ENCODE results near the gene RPS21.

Gene RPS21

DNA sequence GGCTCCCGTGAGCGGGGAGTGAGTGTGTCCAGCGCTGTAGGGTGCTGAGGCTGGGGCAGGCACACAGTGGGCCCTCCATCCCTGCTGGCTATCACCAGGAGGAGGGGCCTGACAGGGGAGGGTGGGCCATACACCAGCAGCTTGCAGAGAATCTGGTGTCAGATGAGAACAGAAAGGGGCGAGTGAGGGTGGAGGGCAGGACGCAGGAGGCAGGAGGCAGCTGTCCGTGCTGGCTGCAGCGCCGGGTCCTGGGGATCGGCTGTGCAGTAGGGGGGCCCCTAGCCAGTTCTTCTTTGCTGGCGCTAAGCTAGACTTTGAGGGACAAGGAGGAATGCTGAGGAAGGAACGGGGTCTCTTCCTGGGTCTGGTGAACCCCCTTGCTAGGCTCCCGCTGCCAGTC lies 21.7 kb downstream of the RPS21 start:
- Histone ChIP-seq H3K9me3 (replicated peaks in 1 of 11) (no peaks in the 10 kb centered on the region), H3K27ac (no peak overlapping the region), H4K20me1 (peaks cover 0 to 31% (median 17%) of the 10 kb centered on the region in 11 experiments; a peak in 17 of 22 replicates), H3K4me2 (peak overlapping the region in 8 of 11 experiments; percentile 74 to 86 (median 80); a peak in 13 of 22 replicates), H3K4me3 (no peak overlapping the region), H3K27me3 (no peaks in the 10 kb centered on the region; a peak in 1 of 22 replicates), H3K36me3 (peaks cover 0 to 15% (median 0%) of the 10 kb centered on the region in 11 experiments; a peak in 2 of 22 replicates), H3K4me1 (peaks cover 44 to 88% (median 81%) of the 10 kb centered on the region in 10 experiments), H3K9ac (no peak overlapping the region; a peak in 1 of 22 replicates)
- TF ChIP-seq Cebpa-rat (IDR thresholded peaks at IDR 0.05), result no peak

- H3K4me3 ChIP-seq, result no peak overlapping the region
- peak overlapping the region; percentile 59 to 84 (median 76); a peak in 21 of 22 replicates for H3K4me2 ChIP-seq
- no peaks in the 10 kb centered on the region for H3K9me3 ChIP-seq (replicated peaks in 1 of 11)
- peaks cover 0 to 9% (median 0%) of the 10 kb centered on the region in 11 experiments; a peak in 1 of 22 replicates for H3K36me3 ChIP-seq
- no peak overlapping the region for H3K27ac ChIP-seq
- H3K4me1 ChIP-seq, result peaks cover 44 to 81% (median 75%) of the 10 kb centered on the region in 10 experiments
- no peaks in the 10 kb centered on the region; a peak in 1 of 22 replicates for H3K27me3 ChIP-seq
- peaks cover 0 to 30% (median 17%) of the 10 kb centered on the region in 11 experiments; a peak in 17 of 22 replicates for H4K20me1 ChIP-seq
- no peak for TF ChIP-seq Cebpa-rat (IDR thresholded peaks at IDR 0.05)
- peak overlapping the region in 5 of 11 experiments; percentile 11 to 36 (median 12); a peak in 3 of 22 replicates for H3K9ac ChIP-seq
Observed at GRCh38 chr20:62409086-62409853, 22.4 kb downstream of the RPS21 start.

- Histone ChIP-seq H3K4me3 (no peak overlapping the region), H3K27ac (no peak overlapping the region), H3K4me1 (peaks cover 39 to 73% (median 66%) of the 10 kb centered on the region in 10 experiments), H3K4me2 (peak overlapping the region; percentile 59 to 84 (median 76)), H4K20me1 (peaks cover 0 to 29% (median 13%) of the 10 kb centered on the region in 11 experiments; a peak in 17 of 22 replicates), H3K27me3 (no peaks in the 10 kb centered on the region; a peak in 1 of 22 replicates), H3K9ac (peak overlapping the region in 6 of 11 experiments; percentile 11 to 54 (median 24); a peak in 4 of 22 replicates), H3K36me3 (0 out of 22 replicates have a peak, but pooled peaks cover 0 to under 1% (median 0%) of the 10 kb centered on the region in 11 experiments), H3K9me3 (replicated peaks in 1 of 11) (no peaks in the 10 kb centered on the region)
- no peak for TF ChIP-seq Cebpa-rat (IDR thresholded peaks at IDR 0.05)
Observed at GRCh38 chr20:62409931-62410745, 23.2 kb downstream of the RPS21 start.

DNA sequence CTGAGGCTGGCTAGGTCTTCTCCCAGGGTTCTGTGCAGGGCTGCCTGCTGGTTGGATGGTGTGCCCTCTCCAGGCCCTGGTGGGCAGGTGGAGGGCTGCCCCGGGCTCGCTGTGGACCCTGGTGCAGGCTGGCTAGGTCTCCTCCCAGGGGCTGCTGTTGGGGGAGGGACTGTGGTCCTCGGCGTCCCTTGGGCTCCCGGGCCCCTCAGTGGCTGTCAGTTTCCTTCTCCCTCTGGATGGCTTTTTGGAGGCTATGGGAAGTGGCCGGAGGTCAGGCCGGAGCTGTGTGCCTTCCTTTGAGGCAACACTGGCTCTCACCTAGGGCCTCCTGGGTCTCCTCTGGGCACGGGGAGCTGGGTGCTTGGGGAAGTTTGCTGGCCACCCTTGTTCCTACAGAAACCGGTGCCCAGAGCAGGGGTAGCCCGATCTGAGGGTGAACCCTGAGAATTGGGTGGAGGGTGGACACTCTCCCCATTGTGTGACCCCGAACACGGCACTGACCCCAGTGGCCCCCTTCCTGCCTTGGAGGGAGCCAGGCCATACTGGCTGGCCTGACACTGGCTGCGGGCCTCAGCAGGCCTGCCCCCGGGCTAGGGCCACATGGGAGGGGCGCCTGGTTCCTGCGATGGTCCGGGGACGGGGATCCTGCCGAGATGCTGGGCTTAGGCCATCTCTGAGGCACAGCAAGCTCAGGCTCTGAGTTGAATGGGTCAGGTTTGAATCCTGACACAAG lies 24.0 kb downstream of the RPS21 start:
- Histone ChIP-seq H3K27ac (no peak overlapping the region; a peak in 1 of 22 replicates), H3K4me1 (peaks cover 31 to 68% (median 58%) of the 10 kb centered on the region in 10 experiments), H3K27me3 (no peaks in the 10 kb centered on the region; a peak in 1 of 22 replicates), H3K9me3 (replicated peaks in 1 of 11) (no peaks in the 10 kb centered on the region), H3K9ac (peak overlapping the region in 3 of 11 experiments; percentile 12 to 36 (median 27); a peak in 2 of 22 replicates), H3K4me2 (peak overlapping the region; percentile 59 to 84 (median 76)), H4K20me1 (peaks cover 0 to 25% (median 7%) of the 10 kb centered on the region in 11 experiments; a peak in 14 of 22 replicates), H3K4me3 (no peak overlapping the region), H3K36me3 (no peaks in the 10 kb centered on the region)
- no peak for TF ChIP-seq Cebpa-rat (IDR thresholded peaks at IDR 0.05)

DNA sequence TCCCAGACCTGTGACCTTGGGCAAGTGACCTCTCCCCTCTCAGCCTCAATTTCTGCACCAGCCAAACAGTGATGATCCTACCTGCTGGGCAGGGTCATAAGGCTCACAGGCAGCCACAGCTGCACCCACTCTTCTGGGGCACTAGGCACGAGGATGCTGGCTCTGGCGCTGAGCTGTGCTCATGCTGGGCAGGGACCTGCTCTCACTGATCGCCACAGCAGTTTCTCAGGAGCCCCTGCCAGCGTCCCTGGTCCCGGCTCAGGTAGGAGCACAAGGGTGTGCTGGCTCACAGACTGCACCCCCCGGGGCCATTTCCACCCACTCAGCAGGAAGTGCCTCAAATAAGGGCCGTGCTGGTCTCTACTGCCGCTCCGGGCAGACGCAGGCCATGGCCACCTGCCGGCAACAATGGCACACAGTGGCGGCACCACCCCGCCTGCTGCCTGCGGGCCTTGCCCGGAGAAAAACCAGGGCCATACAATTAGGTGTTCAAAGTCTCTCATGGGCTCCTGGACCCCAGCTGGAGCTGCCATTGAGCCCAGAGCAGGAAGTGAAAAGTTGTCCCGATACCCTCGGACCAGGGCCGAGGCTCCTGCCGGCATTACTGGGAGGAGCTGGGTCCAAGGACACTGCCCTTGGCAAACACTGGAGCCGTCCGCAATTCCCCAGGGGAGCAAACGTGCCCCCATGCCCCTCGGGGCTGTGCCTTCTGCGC lies 24.7 kb downstream of the RPS21 start:
- peaks cover 0 to 23% (median 0%) of the 10 kb centered on the region in 11 experiments; a peak in 8 of 22 replicates for H4K20me1 ChIP-seq

GRCh38 chr20:62412194-62413024 lies 25.5 kb downstream of the RPS21 start:
- H3K9ac ChIP-seq, result no peak overlapping the region
- no peak overlapping the region for H3K27ac ChIP-seq
- no peak for TF ChIP-seq Cebpa-rat (IDR thresholded peaks at IDR 0.05)
- H4K20me1 ChIP-seq, result peaks cover 0 to 29% (median 0%) of the 10 kb centered on the region in 11 experiments; a peak in 6 of 22 replicates
- no peaks in the 10 kb centered on the region for H3K36me3 ChIP-seq
- no peaks in the 10 kb centered on the region for H3K9me3 ChIP-seq (replicated peaks in 1 of 11)
- H3K4me3 ChIP-seq, result no peak overlapping the region
- H3K27me3 ChIP-seq, result no peaks in the 10 kb centered on the region; a peak in 1 of 22 replicates
- H3K4me2 ChIP-seq, result peak overlapping the region in 5 of 11 experiments; percentile 3 to 84 (median 28); a peak in 6 of 22 replicates
- H3K4me1 ChIP-seq, result peaks cover 24 to 61% (median 50%) of the 10 kb centered on the region in 10 experiments

More for the DNA sequence above, 24.7 kb downstream of the RPS21 start:
- no peaks in the 10 kb centered on the region for H3K36me3 ChIP-seq
- H3K9ac ChIP-seq, result no peak overlapping the region
- no peaks in the 10 kb centered on the region for H3K9me3 ChIP-seq (replicated peaks in 1 of 11)
- no peaks in the 10 kb centered on the region; a peak in 1 of 22 replicates for H3K27me3 ChIP-seq
- TF ChIP-seq Cebpa-rat (IDR thresholded peaks at IDR 0.05), result no peak
- H3K4me3 ChIP-seq, result no peak overlapping the region
- H3K27ac ChIP-seq, result no peak overlapping the region; a peak in 1 of 22 replicates
- peak overlapping the region in 5 of 11 experiments; percentile 3 to 84 (median 78); a peak in 6 of 22 replicates for H3K4me2 ChIP-seq
- H3K4me1 ChIP-seq, result peaks cover 25 to 62% (median 52%) of the 10 kb centered on the region in 10 experiments

GRCh38 chr20:62413025-62413570 lies 26.2 kb downstream of the RPS21 start:
- Histone ChIP-seq H3K27me3 (no peaks in the 10 kb centered on the region; a peak in 1 of 22 replicates), H4K20me1 (peaks cover 0 to 29% (median 0%) of the 10 kb centered on the region in 11 experiments; a peak in 6 of 22 replicates), H3K4me2 (peak overlapping the region in 2 of 11 experiments; percentile 28; a peak in 3 of 22 replicates), H3K9me3 (replicated peaks in 1 of 11) (no peaks in the 10 kb centered on the region), H3K36me3 (no peaks in the 10 kb centered on the region), H3K4me3 (no peak overlapping the region), H3K4me1 (peaks cover 17 to 54% (median 43%) of the 10 kb centered on the region in 10 experiments; a peak in 19 of 20 replicates), H3K27ac (no peak overlapping the region), H3K9ac (no peak overlapping the region)
- TF ChIP-seq Cebpa-rat (IDR thresholded peaks at IDR 0.05), result no peak
